CD4-positive, alpha-beta T cell treated with Interleukin-2 at 100 ng/mL for 4 hours (primary cell): ENCODE data around the gene VAX1.
"Not testable (repeated sequence)": the region's sequence is repeated elsewhere in the genome, so short reads cannot be mapped to it uniquely, and the experiment has no call there.

Experiments used
- DNase-seq: peaks from one replicate; pipeline ENCODE4 v3.0.0-alpha.2; 2020; ENCODE audit warnings: low spot score

The VAX1 gene

GRCh38 chr10:117137911-117138642 lies at the start of gene VAX1:
TSS of gene VAX1 (minus strand) at chr10:117138270. CDS start at chr10:117138056, 214 bp downstream.
- DNase-seq: no peak

- DNase-seq: no peak
These were observed 49.0 kb upstream of the VAX1 start for GRCh38 chr10:117186832-117187615.

DNA sequence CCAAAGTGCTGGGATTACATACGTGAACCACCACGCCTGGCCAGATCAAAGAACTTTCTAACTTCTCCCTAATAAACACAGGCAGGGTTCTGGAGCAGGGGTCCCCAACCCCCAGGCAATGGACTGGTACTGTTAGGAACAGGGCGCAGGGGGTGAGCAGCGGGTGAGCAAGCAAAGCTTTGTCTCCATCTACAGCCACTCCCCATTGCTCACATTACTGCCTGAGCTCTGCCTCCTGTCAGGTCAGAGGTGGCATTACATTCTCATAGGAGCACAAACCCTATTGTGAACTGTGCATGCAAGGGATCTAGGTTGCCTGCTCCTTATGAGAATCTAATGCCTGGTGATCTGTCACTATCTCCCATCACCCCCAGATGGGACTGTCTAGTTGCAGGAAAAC lies 47.7 kb upstream of the VAX1 start:
- not testable (repeated sequence) for DNase-seq

DNA sequence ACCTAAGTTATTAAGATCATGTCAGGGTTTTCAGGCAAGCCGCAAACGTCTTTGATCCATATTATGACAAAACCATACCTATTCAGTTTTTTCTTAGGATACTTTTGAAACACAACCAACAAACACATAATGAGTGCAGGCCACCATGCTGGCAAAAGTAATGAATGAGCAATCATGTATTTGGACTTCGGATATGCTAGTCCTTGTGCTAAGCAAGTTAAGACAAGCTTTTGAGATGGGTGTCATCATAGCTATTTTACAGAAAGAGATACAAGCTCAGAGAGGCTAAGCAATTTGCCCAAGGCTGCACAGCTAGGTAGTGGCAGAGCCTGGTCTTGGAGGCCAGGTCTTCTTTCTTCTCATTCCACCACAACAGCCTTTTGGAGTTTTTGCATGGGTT lies 46.8 kb upstream of the VAX1 start:
- no peak for DNase-seq

DNA sequence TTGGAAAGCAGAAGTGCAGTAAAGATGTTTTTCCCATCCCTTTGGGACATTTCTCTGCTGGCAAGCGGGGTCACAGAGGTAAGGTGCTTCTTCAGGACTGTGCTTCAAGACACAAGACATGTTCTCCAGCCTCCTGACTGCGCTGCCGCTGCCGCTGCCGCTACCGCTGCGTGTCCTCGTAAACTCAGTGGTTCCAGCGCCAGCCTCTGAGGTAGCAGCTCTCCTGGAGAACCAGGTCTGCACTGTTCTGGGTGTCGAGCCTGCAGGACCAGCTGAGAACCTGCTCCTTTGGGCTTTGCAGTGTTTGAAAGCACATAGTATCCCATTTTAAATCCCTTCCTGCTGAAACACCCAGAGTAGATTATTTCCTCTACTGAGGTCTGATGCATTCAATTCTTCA lies 46.2 kb upstream of the VAX1 start:
- DNase-seq: no peak

- DNase-seq: no peak
These were observed 40.1 kb upstream of the VAX1 start for GRCh38 chr10:117178190-117178589.

- DNase-seq: peak; percentile 74
These were observed 37.9 kb upstream of the VAX1 start for GRCh38 chr10:117175901-117176534.

GRCh38 chr10:117175215-117175900 lies 37.3 kb upstream of the VAX1 start:
- no peak for DNase-seq

DNA sequence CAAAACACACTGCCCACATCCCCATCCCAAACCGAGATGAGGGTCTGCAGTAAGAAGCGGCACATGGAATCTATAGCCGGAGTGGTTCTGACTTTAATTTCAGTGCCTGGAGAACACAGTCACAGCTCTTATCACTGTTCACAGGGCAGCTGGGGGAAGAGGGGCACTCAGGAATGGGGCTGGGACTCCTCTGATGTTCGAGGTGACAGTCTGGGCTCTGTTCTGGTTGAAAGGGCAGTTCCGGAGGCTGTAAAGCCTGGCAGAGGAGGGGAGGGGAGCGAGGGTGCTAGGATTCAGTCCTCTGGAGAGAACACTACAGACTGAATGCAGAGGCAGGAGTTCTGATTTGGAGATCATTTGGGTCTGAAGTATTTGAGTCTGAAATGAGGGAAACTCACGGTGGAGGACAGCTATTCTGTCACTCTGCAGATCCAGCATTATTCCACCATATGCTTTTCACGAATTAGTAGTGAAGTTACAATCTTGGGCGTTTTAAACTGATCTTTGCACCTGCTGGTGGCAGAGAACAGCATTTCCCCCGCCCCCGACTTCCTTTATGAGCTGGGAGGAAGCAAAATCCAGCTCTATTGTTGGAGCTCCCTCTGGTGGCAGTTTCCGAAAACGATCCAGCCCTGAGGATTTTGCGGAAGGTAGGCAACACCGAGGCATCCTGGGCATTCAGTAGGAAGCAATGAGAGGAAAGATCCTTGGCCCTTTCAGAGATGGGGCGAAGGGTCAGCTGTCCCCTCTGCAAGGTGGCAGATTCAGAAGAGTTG lies 36.6 kb upstream of the VAX1 start:
- DNase-seq: peak; percentile 85

- DNase-seq: no peak
These were observed 32.2 kb upstream of the VAX1 start for GRCh38 chr10:117170244-117170643.

GRCh38 chr10:117169480-117169879 lies 31.4 kb upstream of the VAX1 start:
- no peak for DNase-seq

DNA sequence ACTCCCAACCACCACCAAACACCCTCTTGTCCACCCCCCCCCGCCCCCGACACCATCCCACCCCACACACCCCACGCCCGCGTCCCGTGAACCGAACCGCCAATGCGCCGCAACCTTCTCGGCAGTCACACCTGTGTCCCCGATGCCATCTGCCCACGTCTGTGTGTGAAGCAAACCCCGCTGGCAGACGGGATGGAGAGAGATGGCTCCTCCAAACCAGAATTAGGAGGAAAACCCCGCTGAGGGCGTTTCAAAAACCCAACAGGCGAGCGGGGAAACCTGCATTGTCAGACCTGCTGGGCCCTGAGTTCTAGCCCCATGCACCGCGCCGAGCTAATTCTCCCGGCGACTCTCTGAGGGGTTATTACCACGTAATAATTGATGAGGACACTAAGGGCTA lies 30.7 kb upstream of the VAX1 start:
- no peak for DNase-seq

DNA sequence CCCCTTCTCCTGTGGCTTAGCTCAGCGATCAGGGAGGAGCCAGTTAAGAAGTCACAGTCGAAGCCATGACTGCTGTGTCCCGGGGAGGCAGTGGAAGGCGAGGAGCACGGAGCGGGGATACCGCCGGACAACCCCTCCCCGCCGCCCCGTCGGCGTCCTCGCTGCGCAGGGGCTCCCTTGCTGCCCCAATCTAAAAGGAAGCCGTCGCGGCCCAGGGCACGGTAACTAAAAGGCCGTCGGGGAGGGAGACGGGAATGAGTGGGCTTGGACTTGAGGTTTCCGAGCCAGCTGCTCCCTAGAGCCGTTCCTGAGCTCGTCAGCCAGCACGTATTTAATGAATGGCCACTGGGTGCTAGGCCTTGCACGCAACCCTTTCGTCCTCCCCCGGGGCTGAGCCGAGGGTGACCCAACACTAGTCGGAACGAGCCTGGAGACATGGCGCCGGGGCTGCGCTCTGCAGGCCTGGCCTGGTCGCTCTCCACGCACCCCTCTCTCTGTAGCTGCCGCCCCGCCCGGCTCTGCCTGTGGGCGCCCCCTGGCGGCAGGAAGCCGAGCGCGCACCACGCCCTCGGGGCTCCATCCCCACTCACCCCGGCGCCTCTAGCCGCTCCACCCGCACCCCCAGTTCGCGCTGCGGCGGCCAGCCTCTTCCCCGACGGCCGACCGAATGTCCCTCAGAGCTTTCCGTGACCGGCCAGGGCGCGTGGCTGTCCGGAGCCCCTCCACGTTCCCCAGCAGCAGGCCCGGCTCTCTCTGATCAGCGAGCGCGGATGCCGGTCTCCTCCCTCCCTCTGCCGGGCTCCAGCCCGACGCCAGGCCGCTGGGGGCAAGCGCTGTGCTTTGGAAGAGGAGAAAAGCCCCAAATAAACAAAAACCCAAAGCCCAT lies 30.0 kb upstream of the VAX1 start:
- DNase-seq: peak; percentile 57

DNA sequence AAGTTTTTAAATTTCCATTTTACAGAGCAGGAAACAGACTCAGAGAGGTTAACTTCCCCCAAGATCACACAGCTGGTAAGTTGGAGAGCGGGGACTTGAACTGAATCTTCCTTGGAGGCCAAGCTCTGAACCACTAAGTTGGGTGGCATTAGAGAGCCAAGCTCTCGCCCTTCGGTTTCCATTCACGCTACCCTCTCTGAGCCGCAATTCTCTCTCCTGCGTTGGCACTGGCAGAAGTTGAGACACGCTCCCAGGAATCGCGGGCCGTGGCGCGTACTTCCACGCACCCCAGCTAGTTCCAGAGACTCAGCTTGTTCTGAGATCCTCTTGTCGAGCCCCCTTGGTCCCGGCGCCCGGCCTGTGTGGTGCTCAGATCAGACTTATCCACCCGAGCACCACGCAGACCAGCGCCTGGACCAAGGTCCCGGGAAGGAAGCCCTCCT lies 29.3 kb upstream of the VAX1 start:
- no peak for DNase-seq

- DNase-seq: no peak
These were observed 28.6 kb upstream of the VAX1 start for GRCh38 chr10:117166418-117167345.

DNA sequence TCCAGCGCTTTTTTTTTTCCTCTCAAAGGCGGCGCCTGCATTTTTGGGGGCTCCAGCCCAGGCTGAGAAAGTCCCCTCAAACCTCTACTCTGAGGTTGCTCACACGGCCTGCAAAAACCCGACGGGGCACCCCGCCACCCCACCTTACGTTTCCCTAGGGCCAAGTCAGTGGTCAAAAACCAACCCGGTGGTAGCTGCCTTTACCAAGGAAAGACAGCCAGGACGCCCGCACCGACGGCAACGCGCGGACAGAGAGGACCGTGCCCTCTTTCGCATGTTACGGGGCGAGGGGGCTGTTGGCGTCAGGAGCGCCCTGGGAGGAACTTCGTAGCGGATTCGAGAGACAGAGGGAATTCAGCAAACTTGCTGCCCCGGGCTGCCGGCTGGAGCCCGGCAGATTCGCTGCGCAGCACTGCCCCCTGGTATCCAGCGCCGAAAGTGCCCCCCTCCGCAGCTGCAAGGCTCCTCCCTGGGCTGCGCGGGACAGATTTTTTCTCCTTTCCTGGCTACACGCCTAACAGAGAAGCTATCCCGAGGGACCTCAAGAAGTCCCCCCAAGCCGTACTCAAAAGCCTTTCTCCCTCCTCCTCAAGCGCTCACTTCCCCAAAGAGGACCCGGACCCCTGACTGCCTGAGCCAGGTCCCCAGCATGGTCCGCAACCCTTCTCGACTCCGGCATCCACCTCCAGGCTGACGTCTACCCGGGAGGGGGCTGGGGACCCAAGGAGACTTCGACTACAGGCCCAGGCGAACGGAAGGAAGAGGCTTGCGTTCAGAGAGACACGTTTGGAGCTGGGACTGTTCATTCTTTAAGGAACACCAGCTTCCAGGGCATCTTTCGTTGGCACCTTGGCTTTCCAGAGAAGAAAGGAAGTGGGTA lies 27.7 kb upstream of the VAX1 start:
- no peak for DNase-seq

- DNase-seq: no peak
These were observed 26.8 kb upstream of the VAX1 start for GRCh38 chr10:117164592-117165537.
